ENCODE measurements around the gene ERC2. TPM values are rescaled to one million over a fixed set of nuclear protein-coding genes. Genes with fewer than 3 reads are reported as not detected.
"Not testable (repeated sequence)": the region's sequence is repeated elsewhere in the genome, so short reads cannot be mapped to it uniquely, and the experiment has no call there.

ERC2 gene
- total and polyA plus RNA-seq, 7 experiments from 2014 or later: not detected

GRCh38 chr3:56025326-56025725, 442.9 kb downstream of the ERC2 start:
- ChIA-PET POLR2A (no interaction called here), CTCF (no interaction called here)
- DNase-seq (no peak), ATAC-seq (no peak)
- Mint-ChIP-seq H3K36me3 (no peaks in the 10 kb centered on the region), H3K4me1 (no peaks in the 10 kb centered on the region), H3K9me3 (peaks cover 0 to 13% (median 3%) of the 10 kb centered on the region in 11 donors), H3K27ac (no peak overlapping the region), H3K4me3 (no peak overlapping the region), H3K27me3 (peaks cover 0 to 9% (median 5%) of the 10 kb centered on the region in 5 donors)
- no peak overlapping the region for H3K27ac ChIP-seq (ENCODE audit: low read depth, low read length)
- H3K4me1 ChIP-seq (ENCODE audit: control insufficient read depth in 2 of 2, insufficient read depth in 2 of 2, low read length in 2 of 2): no peaks in the 10 kb centered on the region
- H3K9me3 ChIP-seq (ENCODE audit: control insufficient read depth in 2 of 3, low read length in 3 of 3): no peaks in the 10 kb centered on the region
- no peak overlapping the region for H3K4me3 ChIP-seq (ENCODE audit: low read length)
- intact Hi-C loops (cut with micrococcal nuclease): no loop called here
- no peaks in the 10 kb centered on the region for H3K27me3 ChIP-seq (ENCODE audit: control insufficient read depth in 2 of 2, insufficient read depth in 2 of 2, low read length in 2 of 2)
- H3K36me3 ChIP-seq (ENCODE audit: control insufficient read depth in 2 of 3, insufficient read depth in 3 of 3, low read length in 3 of 3): no peaks in the 10 kb centered on the region

- Histone ChIP-seq H3K27me3 (ENCODE audit: control insufficient read depth in 2 of 2, insufficient read depth in 2 of 2, low read length in 2 of 2) (no peaks in the 10 kb centered on the region), H3K36me3 (ENCODE audit: control insufficient read depth in 2 of 3, insufficient read depth in 3 of 3, low read length in 3 of 3) (no peaks in the 10 kb centered on the region), H3K4me1 (ENCODE audit: control insufficient read depth in 2 of 2, insufficient read depth in 2 of 2, low read length in 2 of 2) (no peaks in the 10 kb centered on the region), H3K4me3 (ENCODE audit: low read length) (no peak overlapping the region), H3K9me3 (ENCODE audit: control insufficient read depth in 2 of 3, low read length in 3 of 3) (no peaks in the 10 kb centered on the region), H3K27ac (ENCODE audit: low read depth, low read length) (no peak overlapping the region)
- Mint-ChIP-seq H3K27ac (no peak overlapping the region), H3K4me3 (no peak overlapping the region), H3K27me3 (peaks cover 0 to 9% (median 0%) of the 10 kb centered on the region in 5 donors), H3K9me3 (peaks cover 0 to 9% (median 0%) of the 10 kb centered on the region in 11 donors), H3K36me3 (no peaks in the 10 kb centered on the region), H3K4me1 (no peaks in the 10 kb centered on the region)
- POLR2A ChIA-PET: no interaction called here
- ATAC-seq: no peak
- intact Hi-C loops (cut with micrococcal nuclease): no loop called here
- no peak for DNase-seq
- CTCF ChIA-PET: no interaction called here
Measured at GRCh38 chr3:56023546-56023945, 444.7 kb downstream of the ERC2 start.

- Mint-ChIP-seq H3K27me3 (peaks cover 0 to 9% (median 2%) of the 10 kb centered on the region in 5 donors), H3K9me3 (peaks cover 0 to 8% (median 3%) of the 10 kb centered on the region in 11 donors), H3K36me3 (no peaks in the 10 kb centered on the region), H3K4me3 (no peak overlapping the region), H3K4me1 (no peaks in the 10 kb centered on the region), H3K27ac (no peak overlapping the region)
- no peak for DNase-seq
- Histone ChIP-seq H3K36me3 (ENCODE audit: control insufficient read depth in 2 of 3, insufficient read depth in 3 of 3, low read length in 3 of 3) (no peaks in the 10 kb centered on the region), H3K4me3 (ENCODE audit: low read length) (no peak overlapping the region), H3K9me3 (ENCODE audit: control insufficient read depth in 2 of 3, low read length in 3 of 3) (no peaks in the 10 kb centered on the region), H3K27me3 (ENCODE audit: control insufficient read depth in 2 of 2, insufficient read depth in 2 of 2, low read length in 2 of 2) (no peaks in the 10 kb centered on the region), H3K27ac (ENCODE audit: low read depth, low read length) (no peak overlapping the region), H3K4me1 (ENCODE audit: control insufficient read depth in 2 of 2, insufficient read depth in 2 of 2, low read length in 2 of 2) (no peaks in the 10 kb centered on the region)
- POLR2A ChIA-PET: no interaction called here
- CTCF ChIA-PET: no interaction called here
- no peak for ATAC-seq
- intact Hi-C loops (cut with micrococcal nuclease): no loop called here
Measured at GRCh38 chr3:56022619-56023018, 445.6 kb downstream of the ERC2 start.

- H3K27ac ChIP-seq (ENCODE audit: low read depth, low read length): no peak overlapping the region
- Mint-ChIP-seq H3K27me3 (peaks cover 0 to 5% (median 3%) of the 10 kb centered on the region in 5 donors), H3K4me3 (no peak overlapping the region), H3K9me3 (peaks cover 0 to 8% (median 4%) of the 10 kb centered on the region in 11 donors), H3K4me1 (no peaks in the 10 kb centered on the region), H3K36me3 (no peaks in the 10 kb centered on the region), H3K27ac (no peak overlapping the region)
- intact Hi-C loops (cut with micrococcal nuclease): no loop called here
- H3K9me3 ChIP-seq (ENCODE audit: control insufficient read depth in 2 of 3, low read length in 3 of 3): no peaks in the 10 kb centered on the region
- ATAC-seq (no peak), DNase-seq (no peak)
- H3K36me3 ChIP-seq (ENCODE audit: control insufficient read depth in 2 of 3, insufficient read depth in 3 of 3, low read length in 3 of 3): no peaks in the 10 kb centered on the region
- POLR2A ChIA-PET: no interaction called here
- CTCF ChIA-PET: no interaction called here
- H3K4me3 ChIP-seq (ENCODE audit: low read length): no peak overlapping the region
- no peaks in the 10 kb centered on the region for H3K27me3 ChIP-seq (ENCODE audit: control insufficient read depth in 2 of 2, insufficient read depth in 2 of 2, low read length in 2 of 2)
- no peaks in the 10 kb centered on the region for H3K4me1 ChIP-seq (ENCODE audit: control insufficient read depth in 2 of 2, insufficient read depth in 2 of 2, low read length in 2 of 2)
Measured at GRCh38 chr3:56019490-56020146, 448.6 kb downstream of the ERC2 start.

- H3K27ac Mint-ChIP-seq; H3K27me3 Mint-ChIP-seq; H3K4me1 Mint-ChIP-seq; ATAC-seq; H3K27ac ChIP-seq (ENCODE audit: low read depth, low read length); H3K9me3 ChIP-seq (ENCODE audit: control insufficient read depth in 2 of 3, low read length in 3 of 3); H3K27me3 ChIP-seq (ENCODE audit: control insufficient read depth in 2 of 2, insufficient read depth in 2 of 2, low read length in 2 of 2); DNase-seq; intact Hi-C loops (cut with micrococcal nuclease); H3K4me3 ChIP-seq (ENCODE audit: low read length); H3K4me3 Mint-ChIP-seq; H3K36me3 Mint-ChIP-seq; H3K36me3 ChIP-seq (ENCODE audit: control insufficient read depth in 2 of 3, insufficient read depth in 3 of 3, low read length in 3 of 3); POLR2A ChIA-PET; H3K9me3 Mint-ChIP-seq; CTCF ChIA-PET; H3K4me1 ChIP-seq (ENCODE audit: control insufficient read depth in 2 of 2, insufficient read depth in 2 of 2, low read length in 2 of 2): not testable (repeated sequence)
Measured at GRCh38 chr3:56015374-56015773, 452.9 kb downstream of the ERC2 start.

- no peak for ATAC-seq
- intact Hi-C loops (cut with micrococcal nuclease): no loop called here
- Mint-ChIP-seq H3K27ac (no peak overlapping the region), H3K36me3 (no peaks in the 10 kb centered on the region), H3K27me3 (peaks cover 0 to 4% (median 0%) of the 10 kb centered on the region in 5 donors), H3K4me3 (no peak overlapping the region), H3K4me1 (no peaks in the 10 kb centered on the region), H3K9me3 (peaks cover 0 to 7% (median 0%) of the 10 kb centered on the region in 11 donors)
- H3K4me3 ChIP-seq (ENCODE audit: low read length): no peak overlapping the region
- ChIA-PET CTCF (no interaction called here), POLR2A (no interaction called here)
- no peaks in the 10 kb centered on the region for H3K27me3 ChIP-seq (ENCODE audit: control insufficient read depth in 2 of 2, insufficient read depth in 2 of 2, low read length in 2 of 2)
- no peaks in the 10 kb centered on the region for H3K36me3 ChIP-seq (ENCODE audit: control insufficient read depth in 2 of 3, insufficient read depth in 3 of 3, low read length in 3 of 3)
- no peaks in the 10 kb centered on the region for H3K4me1 ChIP-seq (ENCODE audit: control insufficient read depth in 2 of 2, insufficient read depth in 2 of 2, low read length in 2 of 2)
- H3K9me3 ChIP-seq (ENCODE audit: control insufficient read depth in 2 of 3, low read length in 3 of 3): no peaks in the 10 kb centered on the region
- H3K27ac ChIP-seq (ENCODE audit: low read depth, low read length): no peak overlapping the region
- no peak for DNase-seq
Measured at GRCh38 chr3:56012721-56013120, 455.5 kb downstream of the ERC2 start.

- ATAC-seq (no peak), DNase-seq (no peak)
- Histone ChIP-seq H3K27ac (ENCODE audit: low read depth, low read length) (no peak overlapping the region), H3K36me3 (ENCODE audit: control insufficient read depth in 2 of 3, insufficient read depth in 3 of 3, low read length in 3 of 3) (no peaks in the 10 kb centered on the region), H3K27me3 (ENCODE audit: control insufficient read depth in 2 of 2, insufficient read depth in 2 of 2, low read length in 2 of 2) (no peaks in the 10 kb centered on the region), H3K9me3 (ENCODE audit: control insufficient read depth in 2 of 3, low read length in 3 of 3) (no peaks in the 10 kb centered on the region), H3K4me1 (ENCODE audit: control insufficient read depth in 2 of 2, insufficient read depth in 2 of 2, low read length in 2 of 2) (no peaks in the 10 kb centered on the region), H3K4me3 (ENCODE audit: low read length) (no peak overlapping the region)
- intact Hi-C loops (cut with micrococcal nuclease): no loop called here
- Mint-ChIP-seq H3K9me3 (peaks cover 0 to 7% (median 0%) of the 10 kb centered on the region in 11 donors), H3K4me3 (no peak overlapping the region), H3K36me3 (no peaks in the 10 kb centered on the region), H3K27ac (no peak overlapping the region), H3K4me1 (peaks cover 0 to 4% (median 0%) of the 10 kb centered on the region in 7 donors), H3K27me3 (peaks cover 0 to 7% (median 0%) of the 10 kb centered on the region in 5 donors)
- ChIA-PET CTCF (no interaction called here), POLR2A (no interaction called here)
Measured at GRCh38 chr3:56005196-56005805, 463.0 kb downstream of the ERC2 start.
